ENCODE results near the gene RAB8A.
"Not testable (repeated sequence)": the region's sequence is repeated elsewhere in the genome, so short reads cannot be mapped to it uniquely, and the experiment has no call there.

DNA sequence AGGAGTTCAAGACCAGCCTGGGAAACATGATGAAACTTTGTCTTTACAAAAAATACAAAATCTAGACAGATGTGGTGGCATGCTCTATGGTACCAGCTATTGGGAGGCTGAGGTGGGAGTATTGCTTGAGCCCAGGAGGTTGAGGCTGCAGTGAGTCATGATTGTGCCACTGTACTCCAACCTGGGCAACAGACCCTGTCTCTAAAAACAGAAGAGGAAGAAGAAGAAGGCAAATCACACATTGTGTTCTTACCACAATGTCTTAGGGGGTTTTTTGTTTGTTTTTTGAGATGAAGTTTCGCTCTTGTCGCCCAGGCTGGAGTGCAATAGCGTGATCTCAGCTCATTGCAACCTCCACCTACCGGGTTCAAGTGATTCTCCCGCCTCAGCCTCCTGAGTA lies 67.2 kb downstream of the RAB8A start:
- TF ChIP-seq, protein P1, sequence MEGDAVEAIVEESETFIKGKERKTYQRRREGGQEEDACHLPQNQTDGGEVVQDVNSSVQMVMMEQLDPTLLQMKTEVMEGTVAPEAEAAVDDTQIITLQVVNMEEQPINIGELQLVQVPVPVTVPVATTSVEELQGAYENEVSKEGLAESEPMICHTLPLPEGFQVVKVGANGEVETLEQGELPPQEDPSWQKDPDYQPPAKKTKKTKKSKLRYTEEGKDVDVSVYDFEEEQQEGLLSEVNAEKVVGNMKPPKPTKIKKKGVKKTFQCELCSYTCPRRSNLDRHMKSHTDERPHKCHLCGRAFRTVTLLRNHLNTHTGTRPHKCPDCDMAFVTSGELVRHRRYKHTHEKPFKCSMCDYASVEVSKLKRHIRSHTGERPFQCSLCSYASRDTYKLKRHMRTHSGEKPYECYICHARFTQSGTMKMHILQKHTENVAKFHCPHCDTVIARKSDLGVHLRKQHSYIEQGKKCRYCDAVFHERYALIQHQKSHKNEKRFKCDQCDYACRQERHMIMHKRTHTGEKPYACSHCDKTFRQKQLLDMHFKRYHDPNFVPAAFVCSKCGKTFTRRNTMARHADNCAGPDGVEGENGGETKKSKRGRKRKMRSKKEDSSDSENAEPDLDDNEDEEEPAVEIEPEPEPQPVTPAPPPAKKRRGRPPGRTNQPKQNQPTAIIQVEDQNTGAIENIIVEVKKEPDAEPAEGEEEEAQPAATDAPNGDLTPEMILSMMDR (IDR thresholded peaks at IDR 0.05 in 4 of 5, conservative IDR thresholded peaks at IDR 0.05 in 1 of 5): not testable (repeated sequence)
- TF ChIP-seq POLR2A (IDR thresholded peaks at IDR 0.05): not testable (repeated sequence)
